Upper lobe of left lung (tissue), 6 donors: ENCODE measurements around the gene PLEKHF1. TPM values are rescaled to one million over a fixed set of nuclear protein-coding genes. Genes with fewer than 3 reads are reported as not detected.

ENCODE experiments used
- ATAC-seq, 2 donors: fragments of 200-7000 bp; cut with Tn5 transposase; one replicate each; pipeline ENCODE4 v1.9.1; 2022; ENCODE audit warnings: mild to moderate bottlenecking in 2 of 2, moderate library complexity in 2 of 2; ENCODE audit not compliant: low FRiP score in 2 of 2
- DNase-seq, 2 donors: peaks; one replicate each; pipeline ENCODE4 v3.0.0-alpha.2; 2019 to 2020
- H3K27ac ChIP-seq, 4 donors: fragments of 200-600 bp; sonication (generic); one replicate each; pipeline ENCODE4 v1.5.1; 2016 to 2019
- H3K27me3 ChIP-seq, 4 donors: fragments of 200-600 bp; sonication (generic); one replicate each; pipeline ENCODE4 v1.5.1; 2017 to 2019
- H3K36me3 ChIP-seq, 4 donors: fragments of 200-600 bp; sonication (generic); one replicate each; pipeline ENCODE4 v1.5.1; 2016 to 2019
- H3K4me1 ChIP-seq, 4 donors: fragments of 200-600 bp; sonication (generic); one replicate each; pipeline ENCODE4 v1.5.1; 2018 to 2019
- H3K4me3 ChIP-seq, 4 donors: fragments of 200-600 bp; sonication (generic); one replicate each; pipeline ENCODE4 v1.5.1; 2017 to 2019; ENCODE audit warnings: mild to moderate bottlenecking in 2 of 4, moderate library complexity in 1 of 4
- H3K9me3 ChIP-seq, 4 donors: fragments of 200-600 bp; sonication (generic); one replicate each; pipeline ENCODE4 v1.5.1; 2018 to 2019
- CTCF ChIP-seq, 6 experiments: fragments of 450-650 bp in 4 of 6; fragments of 200-600 bp in 2 of 6; sonication (generic) in 2 of 6; IDR thresholded peaks; one replicate each; pipeline ENCODE4 v1.5.1; 2016 to 2019; ENCODE audit warnings: antibody characterized with exemption in 6 of 6
- EP300 ChIP-seq, 4 donors: sonication (generic); formaldehyde crosslinking; IDR thresholded peaks; one replicate each; pipeline ENCODE4 v1.5.1; 2017; ENCODE audit warnings: antibody characterized with exemption in 4 of 4, control low read depth in 2 of 4
- POLR2A ChIP-seq, 4 donors: fragments of 450-650 bp; IDR thresholded peaks; one replicate each; pipeline ENCODE4 v1.5.1; 2016 to 2017; ENCODE audit warnings: antibody characterized with exemption in 4 of 4, mild to moderate bottlenecking in 2 of 4
- POLR2AphosphoS5 ChIP-seq, 2 donors: sonication (generic); formaldehyde crosslinking; IDR thresholded peaks; one replicate each; pipeline ENCODE4 v1.5.1; 2017; ENCODE audit warnings: antibody characterized with exemption in 2 of 2
- WGBS, 2 donors: methylation state at CpG; one replicate each; pipeline ENCODE4 v1.1.5; 2017 to 2018; 5-methylcytosine and 5-hydroxymethylcytosine counted together
- total RNA-seq, 6 donors: library from RNA; depleted of rRNA in 4 of 6; stranded (reverse); fragments of >200 nt in 4 of 6; gene quantifications; one replicate each; pipeline versions ENCODE4 v1.1.0 to v1.2.1, GENCODE V29; 2016 to 2021
- donor health status: DM: no; HTN: no; CAD: no; lungs with moderate emphysema.
- donor health status: DM: no; HTN: yes; CAD: no; lungs with severe emphysema.

Gene PLEKHF1
- total RNA-seq, 6 donors from 2014 or later = 10.6 to 21.0 (median 14.2) TPM

GRCh38 chr19:29686285-29686805 lies 21.1 kb downstream of the PLEKHF1 start:
- TF ChIP-seq POLR2AphosphoS5 (IDR thresholded peaks at IDR 0.05) (no peak), EP300 (IDR thresholded peaks at IDR 0.05) (no peak), CTCF (IDR thresholded peaks at IDR 0.05) (no peak), POLR2A (IDR thresholded peaks at IDR 0.05) (no peak)
- WGBS, 2 donors = 93 to 96% methylated on average over 8 of the region's 8 CpGs
- Histone ChIP-seq H3K27me3 (no peaks in the 10 kb centered on the region), H3K9me3 (peaks cover 0 to 5% (median 0%) of the 10 kb centered on the region in 4 donors), H3K27ac (no peak overlapping the region), H3K4me1 (peaks cover 4 to 13% (median 6%) of the 10 kb centered on the region in 4 donors), H3K4me3 (no peak overlapping the region), H3K36me3 (no peaks in the 10 kb centered on the region)
- no peak for ATAC-seq
- DNase-seq = no peak

GRCh38 chr19:29687244-29687896 lies 22.1 kb downstream of the PLEKHF1 start:
- WGBS, 2 donors = 75 to 78% methylated on average over 17 of the region's 17 CpGs
- peak overlapping the region in 2 of 4 donors; percentile 44 to 52 for H3K27ac ChIP-seq
- H3K4me1 ChIP-seq = peaks cover 0 to 3% (median 0%) of the 10 kb centered on the region in 4 donors
- TF ChIP-seq POLR2AphosphoS5 (IDR thresholded peaks at IDR 0.05) (no peak), POLR2A (IDR thresholded peaks at IDR 0.05) (no peak), CTCF (IDR thresholded peaks at IDR 0.05) (no peak), EP300 (IDR thresholded peaks at IDR 0.05) (no peak)
- ATAC-seq = peak; percentile 67 to 94
- H3K4me3 ChIP-seq = no peak overlapping the region
- H3K9me3 ChIP-seq = peaks cover 0 to 5% (median 0%) of the 10 kb centered on the region in 4 donors
- no peaks in the 10 kb centered on the region for H3K27me3 ChIP-seq
- no peaks in the 10 kb centered on the region for H3K36me3 ChIP-seq
- no peak for DNase-seq

- Histone ChIP-seq H3K4me3 (no peak overlapping the region), H3K36me3 (no peaks in the 10 kb centered on the region), H3K27ac (no peak overlapping the region), H3K4me1 (no peaks in the 10 kb centered on the region), H3K9me3 (peaks cover 0 to 5% (median 0%) of the 10 kb centered on the region in 4 donors), H3K27me3 (no peaks in the 10 kb centered on the region)
- WGBS, 2 donors = 75 to 81% methylated on average over 18 of the region's 18 CpGs
- DNase-seq (no peak), ATAC-seq (no peak)
- TF ChIP-seq CTCF (IDR thresholded peaks at IDR 0.05) (no peak), EP300 (IDR thresholded peaks at IDR 0.05) (no peak), POLR2AphosphoS5 (IDR thresholded peaks at IDR 0.05) (no peak), POLR2A (IDR thresholded peaks at IDR 0.05) (no peak)
Observed at GRCh38 chr19:29687897-29688728, 22.9 kb downstream of the PLEKHF1 start.

- Histone ChIP-seq H3K27me3 (no peaks in the 10 kb centered on the region), H3K27ac (no peak overlapping the region), H3K4me3 (no peak overlapping the region), H3K9me3 (peaks cover 0 to 5% (median 0%) of the 10 kb centered on the region in 4 donors), H3K4me1 (no peaks in the 10 kb centered on the region), H3K36me3 (no peaks in the 10 kb centered on the region)
- ATAC-seq (peak in 1 of 2 donors; percentile 35), DNase-seq (no peak)
- WGBS, 2 donors = 61 to 100% methylated on average over 1 to 2 of the region's 2 CpGs
- TF ChIP-seq POLR2A (IDR thresholded peaks at IDR 0.05) (no peak), CTCF (IDR thresholded peaks at IDR 0.05) (peak in 4 of 6 experiments; percentile 17 to 43 (median 32)), EP300 (IDR thresholded peaks at IDR 0.05) (no peak), POLR2AphosphoS5 (IDR thresholded peaks at IDR 0.05) (no peak)
Observed at GRCh38 chr19:29690842-29691241, 25.6 kb downstream of the PLEKHF1 start.
